ENCODE measurements around the gene CREBRF.

DNA sequence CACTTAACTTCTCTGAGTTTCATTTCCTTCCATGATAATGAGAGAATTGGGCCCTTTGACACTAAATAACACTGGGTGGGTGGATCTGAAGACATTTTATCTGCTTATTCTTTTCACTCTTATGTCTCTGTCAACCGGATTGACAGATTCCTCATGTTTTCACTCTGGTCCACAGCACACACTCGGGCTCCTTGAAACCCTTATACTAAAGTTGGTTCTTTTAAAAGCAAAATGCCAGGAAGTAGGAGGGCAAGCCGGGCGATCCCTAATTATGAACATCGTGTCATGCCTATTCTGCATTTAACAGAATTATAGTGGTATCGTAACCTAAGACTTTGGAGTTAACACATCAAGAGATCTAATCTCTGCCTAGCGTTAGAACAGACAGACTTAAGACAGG lies 28.2 kb upstream of the CREBRF start:
- TF ChIP-seq EZH2 (IDR thresholded peaks at IDR 0.05; ENCODE audit: insufficient read depth, poor library complexity, severe bottlenecking) (no peak), EZH2phosphoT487 (IDR thresholded peaks at IDR 0.05; ENCODE audit: insufficient read depth, low read depth) (no peak)

Measured in GM23248 (cell line).